ENCODE measurements around the gene RNF31.
"Not testable (repeated sequence)": the region's sequence is repeated elsewhere in the genome, so short reads cannot be mapped to it uniquely, and the experiment has no call there.

The RNF31 gene

GRCh38 chr14:24202538-24202937 lies 55.2 kb downstream of the RNF31 start:
- DNase-seq (ENCODE audit: low read depth, low spot score), result not testable (repeated sequence)

- DNase-seq (ENCODE audit: low read depth, low spot score), result not testable (repeated sequence)
These were observed 56.1 kb downstream of the RNF31 start for GRCh38 chr14:24203249-24203886.

GRCh38 chr14:24204163-24205146 lies 57.2 kb downstream of the RNF31 start:
- no peak for DNase-seq (ENCODE audit: low read depth, low spot score)

GRCh38 chr14:24206260-24207103 lies 59.2 kb downstream of the RNF31 start:
- no peak for DNase-seq (ENCODE audit: low read depth, low spot score)

- DNase-seq (ENCODE audit: low read depth, low spot score), result no peak
These were observed 59.8 kb downstream of the RNF31 start for GRCh38 chr14:24207104-24207551.

GRCh38 chr14:24207625-24208024 lies 60.3 kb downstream of the RNF31 start:
- no peak for DNase-seq (ENCODE audit: low read depth, low spot score)

Data from astrocyte of the hippocampus (primary cell).